Neutrophil (primary cell): Measurements from ENCODE around the gene SUSD4.

Experiments used
- H3K27ac ChIP-seq: fragments of 200-600 bp; sonication (generic); 2 replicates; pipeline ENCODE4 v1.5.1; 2016; ENCODE audit warnings: mild to moderate bottlenecking, moderate library complexity
- H3K27me3 ChIP-seq: fragments of 200-600 bp; sonication (generic); 2 replicates; pipeline ENCODE4 v1.6.0; 2016; ENCODE audit warnings: mild to moderate bottlenecking
- H3K36me3 ChIP-seq: fragments of 200-600 bp; sonication (generic); 2 replicates; pipeline ENCODE4 v1.5.1; 2017
- H3K4me1 ChIP-seq, 2 experiments: fragments of 200-600 bp in 1 of 2; sonication (generic) in 1 of 2; 1 replicate in 1 of 2; 2 replicates in 1 of 2; pipeline versions ENCODE4 v1.5.1 to v1.6.1; 2013 to 2016; ENCODE audit warnings: low read depth in 1 of 2, low read length in 1 of 2, mild to moderate bottlenecking in 1 of 2, moderate library complexity in 1 of 2; ENCODE audit not compliant: control insufficient read depth in 1 of 2, insufficient read depth in 1 of 2
- H3K4me3 ChIP-seq, 2 experiments: fragments of 200-600 bp in 1 of 2; sonication (generic) in 1 of 2; 1 replicate in 1 of 2; 2 replicates in 1 of 2; pipeline ENCODE4 v1.5.1; 2013 to 2016; ENCODE audit warnings: low read depth in 1 of 2, low read length in 1 of 2, mild to moderate bottlenecking in 1 of 2, moderate library complexity in 1 of 2
- H3K9me3 ChIP-seq: fragments of 200-600 bp; sonication (generic); 2 replicates; pipeline ENCODE4 v1.5.1; 2016
- CTCF ChIP-seq: fragments of 200-600 bp; sonication (generic); IDR thresholded peaks from 2 replicates; pipeline ENCODE4 v1.5.1; 2016; ENCODE audit warnings: antibody characterized with exemption

SUSD4 gene

GRCh38 chr1:223233019-223233409, 131.0 kb downstream of the SUSD4 start:
- H3K36me3 ChIP-seq = no peaks in the 10 kb centered on the region
- TF ChIP-seq CTCF = no peak
- no peak overlapping the region for H3K27ac ChIP-seq
- H3K27me3 ChIP-seq = no peaks in the 10 kb centered on the region
- no peak overlapping the region for H3K4me3 ChIP-seq
- no peaks in the 10 kb centered on the region for H3K9me3 ChIP-seq
- no peaks in the 10 kb centered on the region for H3K4me1 ChIP-seq

- H3K27me3 ChIP-seq = no peaks in the 10 kb centered on the region
- no peaks in the 10 kb centered on the region for H3K9me3 ChIP-seq
- H3K4me1 ChIP-seq = no peaks in the 10 kb centered on the region
- H3K27ac ChIP-seq = no peak overlapping the region
- no peak overlapping the region for H3K4me3 ChIP-seq
- H3K36me3 ChIP-seq = no peaks in the 10 kb centered on the region
- TF ChIP-seq CTCF = no peak
Observed at GRCh38 chr1:223231581-223231980, 132.4 kb downstream of the SUSD4 start.

GRCh38 chr1:223231011-223231572, 132.9 kb downstream of the SUSD4 start:
- H3K27me3 ChIP-seq = no peaks in the 10 kb centered on the region
- H3K9me3 ChIP-seq = no peaks in the 10 kb centered on the region
- TF ChIP-seq CTCF = no peak
- no peak overlapping the region for H3K4me3 ChIP-seq
- no peaks in the 10 kb centered on the region for H3K4me1 ChIP-seq
- no peak overlapping the region for H3K27ac ChIP-seq
- no peaks in the 10 kb centered on the region for H3K36me3 ChIP-seq

GRCh38 chr1:223230161-223230881, 133.7 kb downstream of the SUSD4 start:
- Histone ChIP-seq H3K9me3 (no peaks in the 10 kb centered on the region), H3K27ac (no peak overlapping the region)

GRCh38 chr1:223229756-223230155, 134.2 kb downstream of the SUSD4 start:
- Histone ChIP-seq H3K36me3 (no peaks in the 10 kb centered on the region), H3K27me3 (no peaks in the 10 kb centered on the region), H3K4me1 (no peaks in the 10 kb centered on the region), H3K9me3 (no peaks in the 10 kb centered on the region), H3K4me3 (no peak overlapping the region), H3K27ac (no peak overlapping the region)
- no peak for TF ChIP-seq CTCF

More at GRCh38 chr1:223230161-223230881, 133.7 kb downstream of the SUSD4 start:
- TF ChIP-seq CTCF = no peak
- Histone ChIP-seq H3K36me3 (no peaks in the 10 kb centered on the region), H3K4me1 (no peaks in the 10 kb centered on the region), H3K27me3 (no peaks in the 10 kb centered on the region), H3K4me3 (no peak overlapping the region)
